GM21576 (cell line): ENCODE results near the gene KIAA0319L.

Experiments
- ATAC-seq: cut with Tn5 transposase; IDR thresholded peaks from one replicate; pipeline ENCODE4 v1.9.1; 2021; ENCODE audit warnings: mild to moderate bottlenecking, moderate library complexity; ENCODE audit not compliant: unreplicated experiment

Gene KIAA0319L

GRCh38 chr1:35394386-35394785 lies 162.8 kb downstream of the KIAA0319L start:
- ATAC-seq, result no peak

DNA sequence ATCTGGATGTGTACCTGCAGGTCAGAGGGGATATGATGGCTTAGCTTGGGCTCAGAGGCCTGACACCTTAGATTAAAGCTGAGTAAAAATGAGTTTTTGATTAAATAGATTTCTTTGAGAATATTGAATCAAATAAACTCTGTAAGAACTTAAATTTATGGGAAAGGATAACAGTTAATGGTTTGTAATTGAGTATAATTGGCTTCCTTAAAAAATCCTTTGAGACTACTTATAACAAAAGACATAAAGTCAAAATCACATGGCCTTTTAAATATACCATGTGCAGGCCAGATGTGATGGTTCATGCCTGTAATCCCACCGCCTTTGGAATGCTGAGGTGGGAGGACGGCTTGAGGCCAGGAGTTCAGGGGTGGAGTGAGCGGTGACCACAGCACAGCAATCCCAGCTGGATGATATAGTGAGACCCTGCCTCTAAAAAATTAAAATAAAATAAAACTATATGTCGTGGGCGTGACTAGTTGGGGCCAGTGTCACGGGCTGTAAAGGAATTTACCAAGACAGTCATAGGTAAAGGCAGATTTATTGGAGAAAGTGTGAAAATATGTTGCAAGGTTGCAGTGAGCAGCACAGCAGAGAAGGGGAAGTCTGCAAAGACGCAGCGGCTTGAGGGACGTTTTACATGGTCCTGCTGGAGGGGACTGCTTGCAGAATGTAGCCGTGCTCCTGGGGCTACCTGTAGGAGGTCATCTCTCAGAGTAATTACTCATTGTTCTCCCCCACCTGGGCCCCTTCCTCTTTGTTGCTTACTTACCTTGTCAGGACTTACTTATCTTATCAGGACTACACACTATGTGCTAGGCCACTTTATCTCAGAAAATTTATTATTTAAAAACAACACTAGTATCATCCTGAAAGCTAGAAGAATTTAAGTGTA lies 166.4 kb downstream of the KIAA0319L start:
- no peak for ATAC-seq

DNA sequence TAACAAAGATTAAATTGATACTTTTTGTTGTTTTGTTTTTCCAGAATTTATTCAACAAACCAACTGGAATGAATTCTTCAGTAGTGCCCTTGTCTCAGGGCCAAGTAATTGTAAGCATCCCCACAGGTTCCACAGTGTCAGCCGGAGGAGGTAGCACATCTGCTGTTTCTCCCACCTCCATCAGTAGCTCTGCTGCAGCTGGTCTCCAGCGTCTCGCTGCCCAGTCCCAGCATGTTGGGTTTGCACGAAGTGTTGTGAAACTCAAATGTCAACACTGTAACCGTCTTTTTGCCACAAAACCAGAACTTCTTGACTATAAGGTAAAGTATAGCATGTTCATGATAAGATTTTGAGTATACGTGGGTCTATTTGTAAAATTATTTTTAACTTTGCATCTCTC lies 170.2 kb downstream of the KIAA0319L start:
- ATAC-seq, result no peak

- ATAC-seq, result no peak
Observed at GRCh38 chr1:35386290-35386689, 170.9 kb downstream of the KIAA0319L start.
